Endometrium (tissue), 2 donors: ENCODE measurements around the gene ARMH2.
"Not testable (repeated sequence)": the region's sequence is repeated elsewhere in the genome, so short reads cannot be mapped to it uniquely, and the experiment has no call there.

Source experiments
- FAIRE-seq: peaks from 2 replicates; lab custom pipeline; 2012; peaks lifted over from hg19 to GRCh38; lab: Jason Lieb, UNC
- donor health status: control.
- donor health status: control.

ARMH2 gene

GRCh38 chr6:24818346-24818745 lies 19.6 kb upstream of the ARMH2 start:
- FAIRE-seq, result no peak

DNA sequence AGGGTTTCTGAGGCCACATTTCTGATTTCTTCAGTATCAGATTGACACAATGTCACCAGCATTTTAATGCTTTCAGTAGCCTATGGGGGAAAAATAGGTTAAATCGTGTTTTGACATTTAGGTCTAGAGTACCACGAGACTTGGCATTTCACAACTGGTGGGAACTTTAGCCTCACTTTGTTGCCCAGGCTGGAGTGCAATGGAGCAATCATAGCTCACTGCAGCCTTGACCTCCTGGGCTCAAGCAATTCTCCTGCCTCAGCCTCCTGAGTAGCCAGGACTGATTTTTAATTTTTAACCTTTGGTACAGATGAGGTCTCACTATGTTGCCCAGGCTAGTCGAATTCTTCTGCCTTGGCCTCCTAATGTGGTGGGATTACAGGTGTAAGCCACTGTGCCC lies 11.0 kb upstream of the ARMH2 start:
- no peak for FAIRE-seq

DNA sequence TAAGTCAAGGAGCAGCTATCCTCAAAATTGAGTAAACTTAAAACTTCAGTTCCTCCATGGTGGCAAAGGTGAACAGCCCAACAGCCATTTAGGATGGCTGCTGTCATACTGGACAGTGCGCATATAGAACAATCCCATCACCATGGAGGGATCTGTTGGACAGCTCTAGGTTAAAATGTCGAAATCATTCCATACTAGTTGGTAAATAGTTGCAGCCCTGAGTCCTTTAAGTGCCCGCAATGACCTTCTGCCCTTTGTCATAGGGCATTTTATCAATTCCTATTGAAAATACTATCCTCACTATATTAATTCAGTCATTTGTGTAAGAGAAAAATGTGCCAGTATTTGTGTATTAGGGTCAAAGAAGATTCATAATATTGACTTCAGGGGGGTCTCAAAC lies 8.9 kb upstream of the ARMH2 start:
- FAIRE-seq, result no peak

DNA sequence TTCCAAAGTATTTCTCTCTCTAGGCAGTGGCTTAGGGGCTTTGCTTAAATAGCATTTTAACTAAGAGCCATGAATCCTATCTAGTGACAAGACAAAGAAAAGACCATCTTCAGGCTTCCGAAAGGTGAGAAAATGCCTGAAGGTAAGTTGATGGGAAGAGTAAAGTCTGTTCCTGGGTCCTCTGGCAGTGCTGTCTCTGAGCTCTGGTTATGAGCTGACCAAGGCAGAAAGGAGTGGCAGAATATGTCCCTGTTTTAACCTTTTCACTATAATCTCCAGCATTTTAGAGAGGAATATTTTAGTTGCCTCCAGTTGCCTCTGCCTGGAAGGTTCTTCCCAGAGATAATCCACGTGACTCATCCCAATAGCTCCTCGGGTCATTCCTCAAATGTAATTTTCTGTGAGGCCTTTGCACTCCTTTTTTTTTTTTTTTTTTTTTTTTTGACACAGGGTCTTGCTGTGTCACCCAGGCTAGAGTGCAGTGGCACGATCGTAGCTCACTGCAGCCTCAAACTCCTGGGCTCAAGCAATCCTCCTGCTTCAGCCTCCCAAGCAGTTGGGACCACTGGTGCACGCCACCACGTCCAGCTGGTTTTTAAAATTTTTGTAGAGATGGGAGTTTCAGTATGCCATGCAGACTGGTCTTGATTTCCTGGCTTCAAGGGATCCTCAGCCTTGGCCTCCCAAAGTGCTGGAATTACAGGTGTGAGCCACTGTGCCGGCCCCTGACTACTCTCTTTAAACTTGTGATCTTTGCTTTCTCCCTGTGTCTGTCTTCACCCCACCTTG lies 3.7 kb upstream of the ARMH2 start:
- no peak for FAIRE-seq

DNA sequence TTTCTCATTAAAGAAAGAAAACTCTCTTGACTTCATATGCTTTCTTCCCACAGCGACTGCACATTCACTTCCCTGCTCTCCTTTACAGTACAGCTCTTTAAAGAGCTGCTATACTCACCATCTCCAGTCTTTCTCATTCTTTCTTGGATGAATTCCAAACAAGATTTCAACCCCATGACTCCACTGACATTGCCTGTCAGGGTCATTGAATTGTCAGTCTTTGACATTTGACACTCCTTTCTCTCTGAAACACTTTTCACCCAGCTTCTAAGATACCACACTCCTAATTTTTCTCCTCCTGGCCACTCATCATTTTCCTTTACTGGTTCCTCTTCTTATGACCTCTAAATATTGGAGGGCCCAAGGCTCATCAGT lies 811 bp upstream of the ARMH2 start:
- FAIRE-seq, result no peak

DNA sequence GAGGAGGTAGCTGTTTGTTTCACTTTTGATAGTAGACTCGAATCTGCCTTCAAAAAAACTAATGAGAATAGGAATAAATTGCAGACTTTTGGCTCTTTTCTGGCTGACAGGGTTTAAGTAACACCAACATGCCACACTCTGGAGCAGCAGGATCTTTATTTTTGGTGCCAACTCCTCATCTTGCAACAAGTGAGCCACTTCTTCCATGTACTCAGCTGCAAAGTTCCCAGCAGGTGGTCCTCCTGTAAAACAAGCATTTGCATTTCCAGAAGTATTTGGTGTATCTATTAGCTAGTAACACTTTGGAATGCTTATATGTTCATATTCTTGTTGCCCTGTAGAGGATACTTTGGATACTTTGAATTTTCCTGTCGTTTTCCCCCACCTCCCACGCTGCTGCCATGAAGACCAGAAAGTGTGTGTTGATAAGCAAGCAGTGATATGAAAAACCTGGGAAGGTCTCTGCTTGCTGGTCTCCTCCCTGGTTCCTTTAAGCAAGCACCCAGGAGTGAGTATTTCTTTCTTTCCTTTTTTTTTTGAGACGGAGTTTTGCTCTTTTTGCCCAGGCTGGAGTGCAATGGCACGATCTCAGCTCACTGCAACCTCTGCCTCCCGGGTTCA lies 1.0 kb downstream of the ARMH2 start:
- no peak for FAIRE-seq

DNA sequence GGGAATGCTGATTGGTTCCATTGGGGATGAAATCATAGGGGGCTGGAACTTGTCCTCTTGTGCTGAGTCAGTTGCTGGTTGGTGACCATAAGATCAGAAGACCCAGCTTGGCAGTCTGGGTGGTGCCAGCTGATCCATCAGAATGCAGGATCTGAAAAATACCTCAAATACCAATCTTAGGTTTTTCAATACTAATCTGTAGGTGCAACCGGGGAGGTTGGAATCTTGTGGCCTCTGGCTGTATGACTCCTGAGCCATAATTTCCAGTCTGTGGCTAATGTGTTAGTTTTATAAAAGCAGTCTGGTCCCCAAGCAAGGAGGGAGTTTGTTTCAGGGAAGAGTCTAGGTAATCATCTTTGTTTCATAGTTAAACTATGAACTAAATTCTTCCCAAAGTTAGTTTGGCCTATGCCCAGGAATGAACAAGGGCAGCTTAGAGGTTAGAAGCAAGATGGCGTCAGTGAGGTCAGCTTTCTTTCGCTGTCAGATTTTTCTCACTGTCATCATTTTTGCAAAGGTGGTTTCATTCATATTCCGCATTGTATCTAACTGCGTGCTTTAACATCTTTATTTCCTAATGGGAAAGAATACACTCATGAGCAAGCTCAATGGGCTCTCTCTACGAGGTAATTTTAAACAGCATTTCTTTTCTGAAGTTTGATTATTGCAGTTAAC lies 2.0 kb downstream of the ARMH2 start:
- FAIRE-seq, result no peak

GRCh38 chr6:24795106-24795505 lies 3.6 kb downstream of the ARMH2 start:
- no peak for FAIRE-seq

DNA sequence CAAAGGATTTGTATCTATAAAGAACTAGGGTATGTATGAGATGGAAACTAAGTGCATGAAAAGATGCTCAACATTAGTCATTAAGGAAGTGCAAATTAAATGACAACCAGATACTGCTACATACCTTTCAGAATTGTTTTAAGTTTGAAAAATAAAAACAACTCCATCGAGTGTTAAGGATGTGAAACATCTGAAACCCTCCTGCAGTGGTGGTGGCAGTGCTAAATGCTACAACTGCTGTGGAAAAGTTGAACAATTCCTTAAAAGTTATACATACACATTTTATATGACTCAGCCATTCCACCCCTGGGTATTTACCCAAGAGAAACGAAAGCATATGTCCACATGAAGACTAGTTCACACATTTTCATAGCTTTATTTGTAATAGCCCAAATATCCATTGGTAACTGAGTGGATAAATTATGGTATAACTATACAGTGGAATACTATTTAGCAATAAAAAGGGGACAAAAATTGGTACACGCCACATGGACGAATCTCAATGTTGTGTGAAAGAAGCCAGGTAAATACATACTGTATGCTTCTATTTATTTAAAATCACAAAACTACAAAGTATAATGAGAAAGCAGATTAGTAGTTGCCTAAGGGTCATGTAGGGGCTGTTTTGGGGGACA lies 10.6 kb downstream of the ARMH2 start:
- no peak for FAIRE-seq

DNA sequence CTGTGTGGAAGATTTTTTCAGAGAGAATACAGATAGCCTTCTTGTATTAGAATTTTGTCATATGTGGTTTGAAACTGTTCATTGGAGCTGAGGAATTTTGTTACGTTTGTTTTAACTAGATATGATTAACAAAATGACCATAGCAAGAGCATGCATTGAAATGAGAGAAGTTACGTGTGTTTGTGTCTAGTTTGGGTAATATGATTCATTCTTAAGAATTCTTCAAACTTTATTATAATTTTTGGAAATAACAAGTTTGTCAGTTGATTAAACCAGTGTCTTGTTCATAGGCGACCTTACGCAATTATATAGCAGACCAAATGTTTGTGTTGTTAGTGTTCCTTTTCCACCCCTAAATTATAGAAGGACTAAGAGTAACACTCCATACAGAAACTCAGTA lies 18.5 kb downstream of the ARMH2 start:
- no peak for FAIRE-seq

DNA sequence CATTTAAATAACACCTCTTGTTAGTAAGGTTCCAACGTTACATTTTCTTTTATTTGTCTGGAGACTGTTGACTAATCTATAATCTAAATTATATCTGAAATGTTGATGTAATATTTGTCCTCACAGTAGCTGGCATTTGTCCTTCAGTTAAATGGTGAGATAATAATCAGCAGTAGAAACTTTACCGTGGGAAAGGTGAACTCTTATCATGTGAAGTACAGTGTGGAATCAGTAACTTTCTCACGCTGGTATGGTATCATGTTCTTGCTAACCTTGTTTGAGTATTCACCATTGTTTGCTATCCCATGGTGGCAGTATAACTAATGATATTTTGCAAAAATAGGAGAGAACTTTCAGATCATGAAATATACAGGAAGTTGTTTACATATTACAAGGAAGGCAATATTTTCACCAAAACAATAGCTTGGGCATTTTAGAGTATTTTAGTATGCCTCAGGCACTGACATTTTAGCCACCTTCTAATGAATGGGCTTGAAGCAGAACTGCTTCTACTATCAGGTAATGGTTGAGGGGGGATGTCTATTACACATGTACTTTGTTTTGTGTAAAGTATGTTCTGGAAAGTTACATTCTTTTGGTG lies 19.2 kb downstream of the ARMH2 start:
- no peak for FAIRE-seq

DNA sequence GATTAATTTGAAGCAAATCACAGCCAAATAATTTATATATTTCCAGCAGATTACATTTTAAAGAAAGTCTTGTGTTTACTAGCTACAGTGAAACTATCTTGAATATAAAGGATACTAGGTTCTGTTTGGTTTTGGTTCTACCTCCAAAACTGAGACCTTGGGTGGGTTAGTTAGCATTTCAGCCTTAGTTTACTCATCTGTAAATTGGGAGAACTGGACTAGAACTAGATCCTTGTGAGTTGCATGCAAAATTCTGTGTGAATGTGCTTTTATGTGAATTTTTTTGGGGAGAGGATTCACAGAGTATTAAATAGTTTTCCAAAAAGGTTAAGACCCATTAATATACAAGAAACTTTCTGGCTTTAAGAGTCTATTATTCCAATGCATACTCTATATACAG lies 19.8 kb downstream of the ARMH2 start:
- no peak for FAIRE-seq

- FAIRE-seq, result no peak
These were observed 20.6 kb downstream of the ARMH2 start for GRCh38 chr6:24778121-24778520.

DNA sequence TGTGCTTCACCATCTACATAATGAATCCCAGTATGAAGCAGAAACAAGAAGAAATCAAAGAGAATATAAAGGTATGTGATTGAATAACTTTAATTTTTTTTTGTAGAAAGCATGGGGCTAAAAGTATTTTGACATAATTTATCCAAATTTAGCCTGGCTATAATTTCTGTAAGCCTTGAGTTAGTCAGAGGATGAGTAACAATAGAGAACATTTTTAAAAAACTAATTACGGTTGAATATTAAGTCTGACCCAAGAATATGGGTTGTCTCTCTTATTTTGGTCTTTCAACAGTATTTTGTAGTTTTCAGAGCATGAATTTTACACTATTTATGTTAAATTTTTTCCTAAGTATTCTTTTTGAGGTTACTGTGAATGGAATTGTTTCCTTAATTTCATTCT lies 21.5 kb downstream of the ARMH2 start:
- FAIRE-seq, result no peak

DNA sequence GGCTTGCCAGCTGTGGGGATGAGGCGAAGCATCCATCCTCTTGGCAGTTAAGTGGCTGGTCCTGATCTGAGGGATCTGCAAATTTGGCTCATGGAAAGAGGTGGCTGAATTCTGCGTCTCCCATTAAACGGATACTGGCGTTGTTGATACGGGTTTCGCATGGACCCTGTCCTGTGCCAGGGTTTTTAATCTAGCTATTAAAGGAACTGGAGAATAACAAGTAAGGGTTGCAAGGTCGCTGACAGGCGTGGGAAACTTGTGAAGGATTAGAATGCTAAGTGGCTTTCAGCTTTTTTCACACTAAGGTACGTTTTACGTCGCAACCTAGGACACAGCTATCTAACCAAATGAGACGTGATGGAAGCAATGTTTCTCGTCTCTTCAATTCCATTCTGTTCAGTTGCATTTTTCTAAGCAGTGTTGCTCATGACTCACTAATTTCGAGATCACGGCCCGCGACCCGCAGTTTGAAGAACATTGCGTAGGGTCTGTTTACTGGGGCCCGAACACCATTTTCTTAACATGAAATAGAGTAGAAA lies 23.1 kb downstream of the ARMH2 start:
- no peak for FAIRE-seq

- FAIRE-seq, result no peak
These were observed 23.8 kb downstream of the ARMH2 start, which contains the start of gene GMNN for GRCh38 chr6:24774696-24775519. TSS of gene GMNN (plus strand) at chr6:24774937. CDS start at chr6:24777247, 2,310 bp downstream.

- no peak for FAIRE-seq
These were observed 30.4 kb downstream of the ARMH2 start for GRCh38 chr6:24768361-24768760.

GRCh38 chr6:24766680-24767462 lies 31.8 kb downstream of the ARMH2 start:
- peak; percentile 18 for FAIRE-seq

GRCh38 chr6:24765968-24766367 lies 32.7 kb downstream of the ARMH2 start:
- FAIRE-seq, result not testable (repeated sequence)
